Thoracic aorta (tissue), 2 donors: Measurements from ENCODE around the gene ZNF436. TPM values are rescaled to one million over a fixed set of nuclear protein-coding genes. Genes with fewer than 3 reads are reported as not detected.

ENCODE experiments used
- ATAC-seq: fragments of 150-250 bp; one replicate; pipeline ENCODE4 v1.8.0; 2017; ENCODE audit warnings: low read depth; ENCODE audit not compliant: insufficient number of reproducible peaks, low FRiP score
- DNase-seq: peaks from one replicate; pipeline ENCODE4 v3.0.0-alpha.2; 2020; ENCODE audit warnings: low spot score
- H3K27ac ChIP-seq, 2 donors: fragments of 200-600 bp; sonication (generic); 1 replicate in 1 of 2; 2 replicates in 1 of 2; pipeline ENCODE4 v1.5.1; 2016; ENCODE audit warnings: mild to moderate bottlenecking in 2 of 2, moderate library complexity in 2 of 2
- H3K27me3 ChIP-seq: fragments of 200-600 bp; sonication (generic); replicated peaks from 2 replicates; pipeline ENCODE4 v1.6.0; 2016; ENCODE audit warnings: mild to moderate bottlenecking; ENCODE audit not compliant: insufficient read depth
- H3K36me3 ChIP-seq: fragments of 200-600 bp; sonication (generic); one replicate; pipeline ENCODE4 v1.5.1; 2016
- H3K4me1 ChIP-seq, 2 donors: fragments of 200-600 bp; sonication (generic); 1 replicate in 1 of 2; 2 replicates in 1 of 2; pipeline versions ENCODE4 v1.5.1 to v1.6.0; 2016; ENCODE audit warnings: low read depth in 2 of 2, mild to moderate bottlenecking in 1 of 2; ENCODE audit not compliant: control insufficient read depth in 1 of 2
- H3K4me3 ChIP-seq: fragments of 200-600 bp; sonication (generic); 2 replicates; pipeline ENCODE4 v1.5.1; 2016; ENCODE audit warnings: mild to moderate bottlenecking
- H3K9me3 ChIP-seq: fragments of 200-600 bp; sonication (generic); 2 replicates; pipeline ENCODE4 v1.5.1; 2016
- total RNA-seq, 2 donors: library from RNA; depleted of rRNA; stranded (reverse); fragments of >200 nt; gene quantifications; one replicate each; pipeline versions ENCODE4 v1.1.0 to v1.2.3, GENCODE V29; 2016
- TF ChIP-seq, protein P1 (sequence below): fragments of 200-600 bp; sonication (generic); IDR thresholded peaks from one replicate; pipeline ENCODE4 v1.5.1; 2019; ENCODE audit warnings: antibody characterized with exemption

ZNF436 gene
- total RNA-seq, 2 donors from 2014 or later, result 9.3 to 17.6 TPM

DNA sequence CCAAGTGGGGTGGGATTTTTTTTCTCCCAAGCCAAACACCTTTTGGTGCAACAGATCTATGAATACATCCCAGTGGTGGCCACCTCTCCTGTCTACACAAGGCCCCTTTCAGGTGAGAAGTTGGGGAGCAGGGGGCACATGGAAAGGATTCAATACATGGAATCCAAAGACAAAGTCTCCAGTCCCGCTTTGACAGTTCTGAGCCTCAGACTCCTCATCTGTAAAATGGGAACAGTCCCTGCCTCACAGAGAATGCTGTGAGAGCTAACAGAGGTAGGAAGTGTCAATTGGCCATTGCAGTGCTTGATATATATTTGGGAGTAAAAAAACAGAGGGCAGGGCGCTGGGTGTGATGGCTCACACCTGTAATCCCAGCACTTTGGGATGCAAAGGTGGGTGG lies 26.7 kb upstream of the ZNF436 start:
- no peak for DNase-seq
- H3K36me3 ChIP-seq, result peaks cover 10% of the 10 kb centered on the region
- peaks cover 0 to 6% of the 10 kb centered on the region in 2 donors for H3K4me1 ChIP-seq
- H3K9me3 ChIP-seq, result no peaks in the 10 kb centered on the region
- no peak overlapping the region for H3K4me3 ChIP-seq
- no peaks in the 10 kb centered on the region for H3K27me3 ChIP-seq
- no peak overlapping the region for H3K27ac ChIP-seq
- ATAC-seq, result no peak
- TF ChIP-seq, protein P1, sequence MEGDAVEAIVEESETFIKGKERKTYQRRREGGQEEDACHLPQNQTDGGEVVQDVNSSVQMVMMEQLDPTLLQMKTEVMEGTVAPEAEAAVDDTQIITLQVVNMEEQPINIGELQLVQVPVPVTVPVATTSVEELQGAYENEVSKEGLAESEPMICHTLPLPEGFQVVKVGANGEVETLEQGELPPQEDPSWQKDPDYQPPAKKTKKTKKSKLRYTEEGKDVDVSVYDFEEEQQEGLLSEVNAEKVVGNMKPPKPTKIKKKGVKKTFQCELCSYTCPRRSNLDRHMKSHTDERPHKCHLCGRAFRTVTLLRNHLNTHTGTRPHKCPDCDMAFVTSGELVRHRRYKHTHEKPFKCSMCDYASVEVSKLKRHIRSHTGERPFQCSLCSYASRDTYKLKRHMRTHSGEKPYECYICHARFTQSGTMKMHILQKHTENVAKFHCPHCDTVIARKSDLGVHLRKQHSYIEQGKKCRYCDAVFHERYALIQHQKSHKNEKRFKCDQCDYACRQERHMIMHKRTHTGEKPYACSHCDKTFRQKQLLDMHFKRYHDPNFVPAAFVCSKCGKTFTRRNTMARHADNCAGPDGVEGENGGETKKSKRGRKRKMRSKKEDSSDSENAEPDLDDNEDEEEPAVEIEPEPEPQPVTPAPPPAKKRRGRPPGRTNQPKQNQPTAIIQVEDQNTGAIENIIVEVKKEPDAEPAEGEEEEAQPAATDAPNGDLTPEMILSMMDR, result no peak

DNA sequence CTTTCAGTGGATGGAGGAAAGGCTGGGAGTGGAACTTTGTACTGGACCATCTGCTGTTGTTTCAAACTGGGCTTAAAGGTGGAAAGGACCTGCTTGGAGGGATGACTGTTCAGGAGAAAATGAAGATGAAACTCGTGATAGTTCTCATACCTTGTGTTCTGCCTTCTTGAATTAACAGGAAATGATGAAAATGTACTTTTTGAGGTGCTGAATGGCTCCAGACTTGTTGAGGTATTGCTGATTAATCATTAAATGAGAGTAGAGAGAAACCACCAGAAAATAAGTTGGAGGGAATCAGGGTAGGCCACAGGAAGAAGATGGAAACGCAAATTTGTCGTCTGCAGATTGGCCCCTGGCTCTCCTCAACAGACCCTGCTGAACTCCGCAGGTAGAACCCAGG lies 26.2 kb upstream of the ZNF436 start:
- Histone ChIP-seq H3K36me3 (peaks cover 10% of the 10 kb centered on the region), H3K4me1 (peaks cover 0 to 11% of the 10 kb centered on the region in 2 donors), H3K4me3 (no peak overlapping the region), H3K9me3 (no peaks in the 10 kb centered on the region), H3K27me3 (no peaks in the 10 kb centered on the region), H3K27ac (no peak overlapping the region)
- TF ChIP-seq, protein P1, result no peak
- ATAC-seq, result no peak
- no peak for DNase-seq

DNA sequence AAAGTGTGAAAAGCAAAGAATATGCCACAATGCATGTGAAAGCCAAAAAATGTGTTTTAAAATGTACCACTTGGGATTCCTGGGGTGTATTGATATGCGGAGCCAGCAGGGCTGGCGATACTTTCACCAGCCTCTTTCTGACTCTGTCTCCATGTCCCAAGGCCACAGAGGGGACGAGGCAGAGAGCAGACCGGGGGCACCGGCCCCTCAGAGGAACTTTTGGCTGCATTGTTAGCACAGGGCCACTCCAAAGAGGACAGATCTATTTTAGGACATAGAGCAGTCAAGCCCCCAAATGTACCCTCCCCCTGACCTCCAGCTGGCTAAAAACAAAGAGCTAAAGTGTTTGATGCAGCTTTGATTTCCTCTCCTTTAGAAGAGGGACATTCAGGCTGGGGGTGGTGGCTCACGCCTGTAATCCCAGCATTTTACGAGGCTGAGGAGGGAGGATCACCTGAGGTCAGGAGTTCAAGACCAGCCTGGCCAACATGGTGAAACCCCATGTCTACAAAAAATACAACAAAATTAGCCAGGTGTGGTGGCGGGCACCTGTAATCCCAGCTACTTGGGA lies 25.6 kb upstream of the ZNF436 start:
- ATAC-seq, result no peak

DNA sequence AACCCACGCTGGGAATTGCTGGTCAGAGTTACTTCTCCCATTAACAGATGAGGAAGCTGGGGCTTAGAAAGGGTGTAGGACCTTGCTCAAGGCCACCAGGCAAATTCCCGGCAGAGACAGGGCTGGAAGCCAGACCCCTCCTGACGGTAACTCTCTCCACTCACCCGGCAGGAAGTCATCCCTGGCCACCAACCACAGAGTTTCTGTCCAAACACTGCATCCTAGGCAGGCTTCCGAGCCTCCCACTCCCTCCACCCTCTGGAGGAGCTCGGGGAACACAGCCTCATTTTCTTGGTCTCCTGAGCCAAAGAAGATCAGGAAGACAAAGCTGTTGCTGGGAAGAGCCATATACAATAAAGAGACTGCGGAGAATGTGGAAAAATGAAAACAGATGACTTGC lies 25.0 kb upstream of the ZNF436 start:
- TF ChIP-seq, protein P1, result no peak
- Histone ChIP-seq H3K27me3 (no peaks in the 10 kb centered on the region), H3K4me1 (peaks cover 0 to 20% of the 10 kb centered on the region in 2 donors), H3K27ac (peak overlapping the region in 1 of 2 donors; percentile 41), H3K4me3 (no peak overlapping the region), H3K9me3 (no peaks in the 10 kb centered on the region), H3K36me3 (peaks cover 10% of the 10 kb centered on the region)
- DNase-seq (peak; percentile 18), ATAC-seq (no peak)

More for the DNA sequence above, 25.6 kb upstream of the ZNF436 start:
- Histone ChIP-seq H3K4me3 (no peak overlapping the region), H3K36me3 (peaks cover 10% of the 10 kb centered on the region), H3K4me1 (peaks cover 0 to 17% of the 10 kb centered on the region in 2 donors), H3K27me3 (no peaks in the 10 kb centered on the region), H3K9me3 (no peaks in the 10 kb centered on the region), H3K27ac (peak overlapping the region; percentile 28 to 41)
- TF ChIP-seq, protein P1, result no peak
- DNase-seq, result no peak

- DNase-seq (no peak), ATAC-seq (no peak)
- H3K9me3 ChIP-seq, result no peaks in the 10 kb centered on the region
- H3K36me3 ChIP-seq, result peaks cover 10% of the 10 kb centered on the region
- TF ChIP-seq, protein P1, result no peak
- no peak overlapping the region for H3K4me3 ChIP-seq
- no peaks in the 10 kb centered on the region for H3K27me3 ChIP-seq
- H3K4me1 ChIP-seq, result peaks cover 0 to 20% of the 10 kb centered on the region in 2 donors
- peak overlapping the region in 1 of 2 donors; percentile 41 for H3K27ac ChIP-seq
Observed at GRCh38 chr1:23394181-23394580, 24.5 kb upstream of the ZNF436 start.
